ENCODE results near the gene RANBP17.

Gene RANBP17

GRCh38 chr5:171323007-171323406, 461.2 kb downstream of the RANBP17 start:
- no peak for DNase-seq

GRCh38 chr5:171323806-171324632, 462.2 kb downstream of the RANBP17 start:
- no peak for DNase-seq

GRCh38 chr5:171330021-171330420, 468.2 kb downstream of the RANBP17 start:
- DNase-seq = no peak

GRCh38 chr5:171335616-171336015, 473.8 kb downstream of the RANBP17 start:
- DNase-seq = no peak

- peak; percentile 37 for DNase-seq
Observed at GRCh38 chr5:171336521-171337209, 474.8 kb downstream of the RANBP17 start.

- DNase-seq = no peak
Observed at GRCh38 chr5:171337210-171337569, 475.4 kb downstream of the RANBP17 start.

- DNase-seq = no peak
Observed at GRCh38 chr5:171340042-171340441, 478.2 kb downstream of the RANBP17 start.

GRCh38 chr5:171340491-171340890, 478.7 kb downstream of the RANBP17 start:
- no peak for DNase-seq

GRCh38 chr5:171342362-171343111, 480.7 kb downstream of the RANBP17 start:
- DNase-seq = peak; percentile 33

GRCh38 chr5:171344936-171345608, 483.3 kb downstream of the RANBP17 start:
- DNase-seq = no peak
